Right lobe of liver (tissue), 4 donors: ENCODE data around the gene YPEL3.

Source experiments
- POLR2A ChIP-seq: fragments of 450-650 bp; IDR thresholded peaks from one replicate; pipeline ENCODE4 v1.6.1; 2017; ENCODE audit warnings: antibody characterized with exemption, mild to moderate bottlenecking
- TF ChIP-seq, protein P1 (sequence below), 4 donors: fragments of 200-600 bp in 3 of 4; fragments of 450-650 bp in 1 of 4; IDR thresholded peaks; one replicate each; pipeline versions ENCODE4 v1.5.1 to v1.8.0; 2016 to 2022; ENCODE audit warnings: antibody characterized with exemption in 4 of 4, mild to moderate bottlenecking in 2 of 4
- donor health status: DM: no; HTN: no; CAD: no.
- donor health status: DM: no; HTN: no; CAD: no.
- donor health status: DM: no; HTN: yes; CAD: no.

- no peak for TF ChIP-seq POLR2A
- TF ChIP-seq, protein P1, sequence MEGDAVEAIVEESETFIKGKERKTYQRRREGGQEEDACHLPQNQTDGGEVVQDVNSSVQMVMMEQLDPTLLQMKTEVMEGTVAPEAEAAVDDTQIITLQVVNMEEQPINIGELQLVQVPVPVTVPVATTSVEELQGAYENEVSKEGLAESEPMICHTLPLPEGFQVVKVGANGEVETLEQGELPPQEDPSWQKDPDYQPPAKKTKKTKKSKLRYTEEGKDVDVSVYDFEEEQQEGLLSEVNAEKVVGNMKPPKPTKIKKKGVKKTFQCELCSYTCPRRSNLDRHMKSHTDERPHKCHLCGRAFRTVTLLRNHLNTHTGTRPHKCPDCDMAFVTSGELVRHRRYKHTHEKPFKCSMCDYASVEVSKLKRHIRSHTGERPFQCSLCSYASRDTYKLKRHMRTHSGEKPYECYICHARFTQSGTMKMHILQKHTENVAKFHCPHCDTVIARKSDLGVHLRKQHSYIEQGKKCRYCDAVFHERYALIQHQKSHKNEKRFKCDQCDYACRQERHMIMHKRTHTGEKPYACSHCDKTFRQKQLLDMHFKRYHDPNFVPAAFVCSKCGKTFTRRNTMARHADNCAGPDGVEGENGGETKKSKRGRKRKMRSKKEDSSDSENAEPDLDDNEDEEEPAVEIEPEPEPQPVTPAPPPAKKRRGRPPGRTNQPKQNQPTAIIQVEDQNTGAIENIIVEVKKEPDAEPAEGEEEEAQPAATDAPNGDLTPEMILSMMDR (IDR thresholded peaks at IDR 0.05) = no peak
These were observed 10.8 kb downstream of the YPEL3 start for GRCh38 chr16:30085247-30085646.
